GM21723 (cell line): ENCODE results near the gene SIL1.
"Not testable (repeated sequence)": the region's sequence is repeated elsewhere in the genome, so short reads cannot be mapped to it uniquely, and the experiment has no call there.

ENCODE experiments used
- ATAC-seq: cut with Tn5 transposase; IDR thresholded peaks from one replicate; pipeline ENCODE4 v1.9.1; 2021; ENCODE audit warnings: mild to moderate bottlenecking, moderate library complexity; ENCODE audit not compliant: unreplicated experiment

Gene SIL1

GRCh38 chr5:139197710-139198669, at the start of gene SIL1:
Gene SIL1 (minus strand): TSS chr5:139198368. CDS start chr5:139127843, 70,525 bp downstream.
- peak; percentile 96 for ATAC-seq

- ATAC-seq = no peak
These were observed 48.2 kb upstream of the SIL1 start for GRCh38 chr5:139246394-139246793.

- no peak for ATAC-seq
These were observed 47.6 kb upstream of the SIL1 start for GRCh38 chr5:139245637-139246339.

- ATAC-seq = no peak
These were observed 45.3 kb upstream of the SIL1 start for GRCh38 chr5:139243425-139243970.

GRCh38 chr5:139241139-139241538, 43.0 kb upstream of the SIL1 start:
- ATAC-seq = no peak

GRCh38 chr5:139236479-139236878, 38.3 kb upstream of the SIL1 start:
- no peak for ATAC-seq

- ATAC-seq = no peak
These were observed 34.1 kb upstream of the SIL1 start for GRCh38 chr5:139232147-139232724.

- no peak for ATAC-seq
These were observed 30.1 kb upstream of the SIL1 start for GRCh38 chr5:139228201-139228803.

GRCh38 chr5:139226131-139226530, 28.0 kb upstream of the SIL1 start:
- ATAC-seq = no peak

- ATAC-seq = no peak
These were observed 25.3 kb upstream of the SIL1 start for GRCh38 chr5:139223481-139223880.

- ATAC-seq = no peak
These were observed 24.2 kb upstream of the SIL1 start for GRCh38 chr5:139222346-139222745.

- not testable (repeated sequence) for ATAC-seq
These were observed 19.9 kb upstream of the SIL1 start for GRCh38 chr5:139218038-139218437.

- no peak for ATAC-seq
These were observed 17.2 kb upstream of the SIL1 start for GRCh38 chr5:139215107-139215975.

- no peak for ATAC-seq
These were observed 16.5 kb upstream of the SIL1 start for GRCh38 chr5:139214646-139215045.

GRCh38 chr5:139212906-139213305, 14.7 kb upstream of the SIL1 start:
- no peak for ATAC-seq

GRCh38 chr5:139212486-139212885, 14.3 kb upstream of the SIL1 start:
- no peak for ATAC-seq

- ATAC-seq = no peak
These were observed 12.4 kb upstream of the SIL1 start for GRCh38 chr5:139210585-139210984.

GRCh38 chr5:139207297-139208000, 9.3 kb upstream of the SIL1 start:
- no peak for ATAC-seq

GRCh38 chr5:139205586-139205985, 7.4 kb upstream of the SIL1 start:
- ATAC-seq = no peak
